GM10847 (cell line): ENCODE data around the gene SBNO2.

Experiments
- POLR2A ChIP-seq: IDR thresholded peaks from 2 replicates; pipeline ENCODE4 v1.6.1; 2011; ENCODE audit not compliant: insufficient read length; ENCODE audit errors: extremely low read depth

SBNO2 gene

GRCh38 chr19:1141944-1142343, 32.1 kb downstream of the SBNO2 start:
- no peak for TF ChIP-seq POLR2A

DNA sequence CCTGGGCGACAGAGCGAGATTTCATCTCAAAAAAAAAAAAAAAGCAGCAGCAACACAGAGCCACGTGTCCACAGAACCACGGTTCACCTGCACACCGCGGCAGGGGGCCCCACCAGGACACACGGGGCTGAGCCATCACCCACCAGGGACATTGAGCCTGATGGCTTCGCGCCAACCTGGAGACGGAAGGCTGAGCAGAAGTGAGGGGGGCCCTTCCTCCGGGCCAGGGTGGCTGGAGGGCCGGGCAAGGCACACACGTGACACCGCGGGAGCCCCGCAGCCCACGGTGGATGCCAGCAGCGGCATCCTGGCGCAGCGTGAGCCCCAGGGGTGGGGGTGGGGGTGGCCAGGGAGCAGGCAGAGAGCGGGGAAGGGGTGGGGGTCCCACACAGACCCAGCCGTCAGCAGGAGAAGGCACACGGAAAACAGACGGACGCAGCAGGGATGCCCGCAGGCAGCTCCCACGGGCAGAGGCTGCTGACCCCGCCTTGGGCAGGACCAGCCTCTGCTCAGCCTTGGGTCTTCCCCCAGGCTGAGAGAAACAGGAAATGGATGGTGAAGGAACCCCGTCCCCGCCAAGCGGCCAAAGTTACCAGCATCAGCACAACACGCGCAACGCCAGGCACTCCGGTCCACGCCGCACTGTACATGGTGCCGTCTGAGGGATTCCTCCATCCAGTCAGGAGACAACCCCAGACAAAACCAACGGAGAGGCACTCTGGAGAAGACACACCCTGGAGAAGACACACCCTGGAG, 33.6 kb downstream of the SBNO2 start:
- no peak for TF ChIP-seq POLR2A

DNA sequence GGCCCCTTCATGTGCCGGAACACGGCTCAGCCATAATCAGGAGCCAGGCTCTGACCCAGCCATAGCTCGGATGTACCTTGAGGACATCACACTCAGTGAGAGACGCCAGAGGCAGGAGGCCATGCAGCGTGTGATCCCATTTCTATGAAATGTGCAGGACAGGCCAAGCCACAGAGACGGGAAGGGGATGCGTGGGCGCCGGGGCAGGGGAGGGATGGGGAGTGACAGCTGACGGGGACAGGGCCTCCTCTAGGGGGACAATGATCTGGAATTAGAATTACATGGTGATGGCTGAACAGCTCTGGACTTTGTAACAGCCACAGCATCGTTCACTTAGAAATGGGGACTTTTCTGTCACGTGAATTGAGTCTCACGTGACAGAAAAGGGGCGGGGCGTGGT, 34.9 kb downstream of the SBNO2 start:
- no peak for TF ChIP-seq POLR2A

DNA sequence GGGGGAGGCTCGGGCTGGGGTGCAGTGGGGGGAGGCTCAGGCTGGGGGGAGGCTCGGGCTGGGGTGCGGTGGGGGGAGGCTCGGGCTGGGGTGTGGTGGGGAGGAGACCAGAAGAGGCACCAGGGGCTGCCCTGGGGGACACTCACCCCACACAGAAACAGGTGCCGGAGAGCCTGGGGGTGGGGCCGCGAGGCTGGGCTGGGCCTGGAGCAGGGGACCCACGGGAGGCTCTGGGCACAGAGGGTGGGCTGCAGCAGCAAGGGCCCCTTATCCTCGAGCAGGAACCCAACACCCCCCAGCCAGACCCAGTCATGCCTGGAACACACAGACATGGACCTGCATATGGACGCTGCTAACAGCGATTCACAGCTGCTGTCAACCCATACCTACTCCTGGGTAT, 35.9 kb downstream of the SBNO2 start:
- no peak for TF ChIP-seq POLR2A

- TF ChIP-seq POLR2A, result no peak
Observed at GRCh38 chr19:1136621-1137317, 37.3 kb downstream of the SBNO2 start.

GRCh38 chr19:1136201-1136600, 37.9 kb downstream of the SBNO2 start:
- TF ChIP-seq POLR2A, result no peak

- no peak for TF ChIP-seq POLR2A
Observed at GRCh38 chr19:1135454-1135853, 38.6 kb downstream of the SBNO2 start.

DNA sequence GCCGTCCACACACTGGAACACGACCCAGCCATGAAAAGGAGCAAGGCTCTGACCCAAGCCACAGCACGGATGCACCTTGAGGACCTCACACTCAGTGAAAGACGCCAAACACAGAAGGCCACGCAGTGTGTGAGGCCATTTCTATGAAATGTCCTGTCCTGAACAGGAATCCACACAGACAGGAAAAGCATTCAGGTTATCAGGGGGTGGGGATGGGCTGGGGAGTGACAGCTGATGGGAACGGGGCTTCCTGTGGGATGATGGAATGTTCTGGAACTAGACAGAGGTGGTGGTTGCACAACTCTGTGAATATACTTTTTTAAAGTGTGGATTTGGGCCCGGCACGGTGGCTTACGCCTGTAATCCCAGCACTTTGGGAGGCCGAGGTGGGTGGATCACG, 39.6 kb downstream of the SBNO2 start:
- no peak for TF ChIP-seq POLR2A

DNA sequence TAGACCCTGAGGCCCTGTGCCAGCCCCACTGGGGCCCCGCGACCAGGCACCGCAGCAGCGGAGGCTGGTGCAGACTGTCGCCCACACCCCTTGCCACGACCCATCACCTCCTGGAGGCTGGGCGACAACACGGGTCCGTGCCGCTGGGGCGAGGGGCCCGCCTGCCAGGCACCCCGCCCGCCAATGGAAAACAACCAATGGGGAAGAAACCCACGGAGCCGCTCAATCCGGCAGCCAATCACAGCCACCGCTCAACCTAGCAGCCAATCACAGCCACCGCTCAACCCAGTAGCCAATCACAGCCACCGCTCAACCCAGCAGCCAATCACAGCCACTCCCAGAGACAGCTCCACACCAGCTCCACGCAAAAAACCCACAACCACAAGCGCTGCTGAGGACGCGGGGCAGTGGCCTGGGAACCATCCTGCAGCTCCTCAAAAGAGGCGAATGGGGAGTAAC, 40.6 kb downstream of the SBNO2 start:
- peak; percentile 38 for TF ChIP-seq POLR2A

GRCh38 chr19:1132552-1133383, 41.3 kb downstream of the SBNO2 start:
- no peak for TF ChIP-seq POLR2A

- TF ChIP-seq POLR2A, result peak; percentile 43
Observed at GRCh38 chr19:1131718-1132551, 42.1 kb downstream of the SBNO2 start.

- peak; percentile 11 for TF ChIP-seq POLR2A
Observed at GRCh38 chr19:1130771-1131717, 43.0 kb downstream of the SBNO2 start.

DNA sequence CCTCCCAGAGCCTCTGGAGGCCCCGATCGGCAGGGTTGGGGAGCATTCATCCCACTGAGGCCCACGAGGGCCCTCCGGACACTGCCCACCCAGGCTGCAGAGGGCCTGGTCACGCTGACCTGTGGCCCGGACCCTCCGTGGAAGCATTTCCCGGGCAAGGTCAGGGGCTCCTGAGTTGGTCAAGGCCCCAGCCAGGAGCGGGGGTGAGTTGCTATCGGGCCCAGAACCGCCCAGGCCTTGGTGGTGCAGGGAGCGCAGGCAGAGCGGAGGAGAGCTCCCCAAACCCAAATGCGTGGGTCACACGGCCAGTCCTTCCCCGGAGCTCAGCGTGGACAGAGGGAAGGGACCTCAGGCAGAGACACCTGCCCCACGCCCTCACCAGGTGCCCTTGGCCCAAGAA, 44.5 kb downstream of the SBNO2 start:
- TF ChIP-seq POLR2A, result no peak

- TF ChIP-seq POLR2A, result no peak
Observed at GRCh38 chr19:1128106-1128505, 46.0 kb downstream of the SBNO2 start.
